Hepatocyte (in vitro differentiated cells): Measurements from ENCODE around the gene PTPMT1. TPM values are rescaled to one million over a fixed set of nuclear protein-coding genes. Genes with fewer than 3 reads are reported as not detected.

Source experiments
- DNase-seq: peaks from one replicate; pipeline ENCODE4 v3.0.0-alpha.2; 2016; ENCODE audit warnings: low spot score
- H2AFZ ChIP-seq: fragments of 200-600 bp; sonication (generic); 2 replicates; pipeline ENCODE4 v1.6.0; 2016; ENCODE audit warnings: antibody characterized with exemption, mild to moderate bottlenecking
- H3K27ac ChIP-seq: fragments of 200-600 bp; sonication (generic); 2 replicates; pipeline ENCODE4 v1.5.1; 2016; ENCODE audit warnings: mild to moderate bottlenecking
- H3K27me3 ChIP-seq: fragments of 200-600 bp; sonication (generic); 2 replicates; pipeline ENCODE4 v1.6.1; 2016
- H3K36me3 ChIP-seq: fragments of 200-600 bp; sonication (generic); replicated peaks from 2 replicates; pipeline ENCODE4 v1.5.1; 2016; ENCODE audit warnings: low read depth; ENCODE audit not compliant: insufficient read depth
- H3K4me1 ChIP-seq: fragments of 200-600 bp; sonication (generic); 2 replicates; pipeline ENCODE4 v1.5.1; 2016; ENCODE audit warnings: mild to moderate bottlenecking, moderate library complexity; ENCODE audit not compliant: insufficient read depth
- H3K4me2 ChIP-seq: fragments of 200-600 bp; sonication (generic); 2 replicates; pipeline ENCODE4 v1.6.0; 2016
- H3K4me3 ChIP-seq: fragments of 200-600 bp; sonication (generic); 2 replicates; pipeline ENCODE4 v1.5.1; 2016; ENCODE audit warnings: mild to moderate bottlenecking
- H3K79me2 ChIP-seq: fragments of 200-600 bp; sonication (generic); 2 replicates; pipeline ENCODE4 v1.6.0; 2017; ENCODE audit warnings: mild to moderate bottlenecking
- H3K9me2 ChIP-seq: fragments of 200-600 bp; sonication (generic); replicated peaks from 2 replicates; pipeline ENCODE4 v1.6.0; 2017; ENCODE audit warnings: mild to moderate bottlenecking; ENCODE audit not compliant: insufficient read depth
- H3K9me3 ChIP-seq: fragments of 200-600 bp; sonication (generic); 2 replicates; pipeline ENCODE4 v1.5.1; 2016; ENCODE audit warnings: low read depth, mild to moderate bottlenecking
- H4K20me1 ChIP-seq: fragments of 200-600 bp; sonication (generic); 2 replicates; pipeline ENCODE4 v1.6.0; 2016; ENCODE audit warnings: mild to moderate bottlenecking; ENCODE audit not compliant: insufficient read depth, poor library complexity, severe bottlenecking
- EZH2 ChIP-seq: fragments of 200-600 bp; sonication (generic); IDR thresholded peaks from 2 replicates; pipeline ENCODE4 v1.6.1; 2016; ENCODE audit warnings: antibody characterized with exemption, mild to moderate bottlenecking, borderline replicate concordance
- EZH2phosphoT487 ChIP-seq: fragments of 200-600 bp; sonication (generic); IDR thresholded peaks from one replicate; pipeline ENCODE4 v1.6.1; 2018; ENCODE audit warnings: antibody characterized with exemption, mild to moderate bottlenecking, low read depth, moderate library complexity; ENCODE audit not compliant: unreplicated experiment, severe bottlenecking
- WGBS: methylation state at CpG from one replicate; pipeline ENCODE4 v1.1.6; 2016; ENCODE audit warnings: low lambda C conversion rate; ENCODE audit errors: missing lambda C conversion rate; 5-methylcytosine and 5-hydroxymethylcytosine counted together
- polyA plus RNA-seq: library from polyadenylated mRNA; unstranded; fragments of >200 nt; fragmentation: Nextera tagmentation; extraction: Ambion mirVana; gene quantifications from 2 replicates; pipeline ENCODE4 v1.2.1, GENCODE V29; 2016
- total RNA-seq: library from RNA; depleted of rRNA; stranded (reverse); fragments of >200 nt; gene quantifications from 2 replicates; pipeline ENCODE4 v1.2.3, GENCODE V29; 2014
- TF ChIP-seq, protein P1 (sequence below): fragments of 200-600 bp; sonication (generic); IDR thresholded peaks from 2 replicates; pipeline ENCODE4 v1.5.1; 2016; ENCODE audit warnings: antibody characterized with exemption, mild to moderate bottlenecking; ENCODE audit not compliant: poor library complexity

The PTPMT1 gene
- total and polyA plus RNA-seq, 2 experiments from 2014 or later: 108 to 112 TPM

DNA sequence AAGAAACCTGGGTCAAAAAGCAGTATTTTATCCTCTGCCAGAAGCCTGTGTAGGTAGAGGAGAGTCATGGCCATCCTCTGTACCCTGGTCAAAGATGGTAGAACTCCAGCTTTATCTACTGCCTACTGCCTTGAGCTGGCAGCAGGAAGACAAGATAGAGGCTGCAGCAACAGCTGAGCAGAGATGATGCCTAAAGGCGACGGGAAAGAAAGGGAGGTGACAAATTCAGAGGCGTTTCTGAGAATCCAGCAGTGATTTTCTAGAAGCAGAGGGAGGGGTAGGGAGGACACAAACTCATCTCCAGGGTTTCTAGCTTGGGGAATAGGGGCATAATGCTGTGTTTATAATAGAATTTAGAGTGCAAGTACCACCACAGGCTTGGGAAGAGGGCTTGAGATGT lies 44.3 kb downstream of the PTPMT1 start:
- H3K9me2 ChIP-seq: no peaks in the 10 kb centered on the region
- H4K20me1 ChIP-seq: no peaks in the 10 kb centered on the region
- no peaks in the 10 kb centered on the region for H3K36me3 ChIP-seq
- H3K4me1 ChIP-seq: no peaks in the 10 kb centered on the region
- DNase-seq: no peak
- no peak overlapping the region for H3K27ac ChIP-seq
- WGBS: 97% methylated on average over 3 of the region's 3 CpGs
- H3K27me3 ChIP-seq: no peaks in the 10 kb centered on the region
- no peaks in the 10 kb centered on the region for H3K9me3 ChIP-seq
- TF ChIP-seq EZH2phosphoT487 (no peak), EZH2 (no peak)
- TF ChIP-seq, protein P1, sequence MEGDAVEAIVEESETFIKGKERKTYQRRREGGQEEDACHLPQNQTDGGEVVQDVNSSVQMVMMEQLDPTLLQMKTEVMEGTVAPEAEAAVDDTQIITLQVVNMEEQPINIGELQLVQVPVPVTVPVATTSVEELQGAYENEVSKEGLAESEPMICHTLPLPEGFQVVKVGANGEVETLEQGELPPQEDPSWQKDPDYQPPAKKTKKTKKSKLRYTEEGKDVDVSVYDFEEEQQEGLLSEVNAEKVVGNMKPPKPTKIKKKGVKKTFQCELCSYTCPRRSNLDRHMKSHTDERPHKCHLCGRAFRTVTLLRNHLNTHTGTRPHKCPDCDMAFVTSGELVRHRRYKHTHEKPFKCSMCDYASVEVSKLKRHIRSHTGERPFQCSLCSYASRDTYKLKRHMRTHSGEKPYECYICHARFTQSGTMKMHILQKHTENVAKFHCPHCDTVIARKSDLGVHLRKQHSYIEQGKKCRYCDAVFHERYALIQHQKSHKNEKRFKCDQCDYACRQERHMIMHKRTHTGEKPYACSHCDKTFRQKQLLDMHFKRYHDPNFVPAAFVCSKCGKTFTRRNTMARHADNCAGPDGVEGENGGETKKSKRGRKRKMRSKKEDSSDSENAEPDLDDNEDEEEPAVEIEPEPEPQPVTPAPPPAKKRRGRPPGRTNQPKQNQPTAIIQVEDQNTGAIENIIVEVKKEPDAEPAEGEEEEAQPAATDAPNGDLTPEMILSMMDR: no peak
- no peak overlapping the region for H2AFZ ChIP-seq
- no peak overlapping the region for H3K4me3 ChIP-seq
- H3K4me2 ChIP-seq: no peak overlapping the region
- H3K79me2 ChIP-seq: no peaks in the 10 kb centered on the region

- no peaks in the 10 kb centered on the region for H3K79me2 ChIP-seq
- no peaks in the 10 kb centered on the region for H3K4me1 ChIP-seq
- H3K27ac ChIP-seq: no peak overlapping the region
- H3K4me3 ChIP-seq: no peak overlapping the region
- DNase-seq: no peak
- TF ChIP-seq, protein P1: no peak
- no peak for TF ChIP-seq EZH2phosphoT487
- no peak for TF ChIP-seq EZH2
- H4K20me1 ChIP-seq: no peaks in the 10 kb centered on the region
- no peaks in the 10 kb centered on the region for H3K9me2 ChIP-seq
- whole genome bisulfite sequencing: 87% methylated on average over 6 of the region's 6 CpGs
- no peak overlapping the region for H3K4me2 ChIP-seq
- H3K36me3 ChIP-seq: no peaks in the 10 kb centered on the region
- no peaks in the 10 kb centered on the region for H3K27me3 ChIP-seq
- H3K9me3 ChIP-seq: no peaks in the 10 kb centered on the region
- H2AFZ ChIP-seq: no peak overlapping the region
Measured at GRCh38 chr11:47611348-47611794, 46.0 kb downstream of the PTPMT1 start.

DNA sequence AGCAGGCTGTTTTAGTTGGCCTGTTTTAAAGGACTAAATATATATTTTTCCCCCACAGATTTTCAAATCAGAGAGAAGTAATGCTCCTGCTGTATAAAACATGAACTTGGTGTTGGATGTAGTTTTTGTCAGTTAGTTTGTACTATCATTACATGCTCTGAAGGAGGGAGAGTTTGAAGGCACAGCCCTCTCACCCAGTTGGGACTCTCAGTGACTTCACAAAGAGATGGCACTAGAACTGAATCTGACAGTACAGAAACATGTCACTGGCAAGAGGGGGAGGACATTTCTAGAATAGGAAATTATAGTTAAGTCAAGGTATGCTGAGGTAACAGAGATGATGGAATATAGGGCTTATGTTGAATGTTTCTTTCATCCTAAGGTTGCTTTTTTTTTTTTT lies 49.9 kb downstream of the PTPMT1 start:
- Histone ChIP-seq H3K27ac (no peak overlapping the region), H4K20me1 (no peaks in the 10 kb centered on the region), H3K9me2 (no peaks in the 10 kb centered on the region), H3K27me3 (no peaks in the 10 kb centered on the region), H3K4me3 (no peak overlapping the region), H3K36me3 (peaks cover 2% of the 10 kb centered on the region), H2AFZ (no peak overlapping the region), H3K4me2 (no peak overlapping the region), H3K79me2 (no peaks in the 10 kb centered on the region), H3K4me1 (no peaks in the 10 kb centered on the region), H3K9me3 (no peaks in the 10 kb centered on the region)
- TF ChIP-seq EZH2phosphoT487: no peak
- TF ChIP-seq, protein P1: no peak
- no peak for TF ChIP-seq EZH2
- DNase-seq: no peak
